GM12864 (cell line): ENCODE data around the gene MINK1.
A peak's percentile ranks its signal among the peaks of the same experiment; 100 is the strongest.
"Not testable (repeated sequence)": the region's sequence is repeated elsewhere in the genome, so short reads cannot be mapped to it uniquely, and the experiment has no call there.

Source experiments
- DNase-seq: peaks from one replicate; pipeline ENCODE4 v3.0.0-alpha.2; 2011; ENCODE audit warnings: low read depth
- H3K4me3 ChIP-seq: 2 replicates; pipeline ENCODE4 v1.5.1; 2011; ENCODE audit warnings: mild to moderate bottlenecking, low read depth, low read length, control low read depth
- CTCF ChIP-seq: IDR thresholded peaks from 2 replicates; pipeline ENCODE4 v1.5.1; 2011; ENCODE audit warnings: low read depth, mild to moderate bottlenecking, moderate library complexity, low read length, control low read depth, inconsistent platforms; ENCODE audit errors: missing control alignments

Gene MINK1

DNA sequence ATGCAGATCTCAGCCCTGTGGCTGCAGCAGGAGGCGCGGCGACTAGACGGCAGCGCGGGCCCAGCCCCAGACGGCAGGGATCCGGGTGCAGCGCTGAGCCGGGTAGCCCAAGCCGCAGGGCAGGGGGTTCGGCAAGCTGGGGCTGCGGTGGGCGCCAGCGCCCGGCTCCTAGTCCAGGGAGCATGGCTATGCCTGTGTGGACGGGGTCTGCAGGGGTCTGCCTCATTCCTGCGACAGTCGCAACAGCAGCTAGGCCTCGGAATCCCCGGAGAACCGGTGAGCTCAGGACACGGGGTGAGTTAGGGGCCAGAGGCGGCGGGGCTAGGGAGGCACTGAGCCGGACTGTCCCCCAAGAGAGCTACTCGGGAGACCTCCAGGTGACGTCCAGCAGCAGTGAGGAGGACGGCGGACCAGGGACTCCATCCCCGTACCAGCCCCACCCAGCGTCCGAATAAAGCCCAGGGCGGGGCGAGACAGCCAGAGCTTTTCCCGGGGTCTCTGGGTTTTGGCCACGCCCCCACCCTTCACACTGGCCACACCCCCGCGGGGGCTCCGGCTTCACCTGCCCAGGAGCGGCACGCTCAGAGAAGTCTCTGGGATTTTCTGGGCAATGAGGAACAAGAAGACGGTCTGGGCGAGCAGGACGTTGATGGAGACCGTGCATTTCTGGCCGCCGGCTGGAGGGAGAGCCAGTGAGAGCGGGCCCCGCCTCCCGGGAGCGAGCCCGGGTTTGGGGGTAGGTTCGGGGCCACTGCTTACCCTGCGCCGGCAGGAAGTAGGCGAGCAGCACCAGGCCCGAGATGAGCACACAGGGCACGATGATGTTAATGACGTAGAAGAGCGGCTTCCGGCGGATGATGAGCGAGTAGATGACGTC is 67.3 kb downstream of the MINK1 start:
- TF ChIP-seq CTCF: no peak
- peak overlapping the region; percentile 55 for H3K4me3 ChIP-seq
- DNase-seq: peak; percentile 15

DNA sequence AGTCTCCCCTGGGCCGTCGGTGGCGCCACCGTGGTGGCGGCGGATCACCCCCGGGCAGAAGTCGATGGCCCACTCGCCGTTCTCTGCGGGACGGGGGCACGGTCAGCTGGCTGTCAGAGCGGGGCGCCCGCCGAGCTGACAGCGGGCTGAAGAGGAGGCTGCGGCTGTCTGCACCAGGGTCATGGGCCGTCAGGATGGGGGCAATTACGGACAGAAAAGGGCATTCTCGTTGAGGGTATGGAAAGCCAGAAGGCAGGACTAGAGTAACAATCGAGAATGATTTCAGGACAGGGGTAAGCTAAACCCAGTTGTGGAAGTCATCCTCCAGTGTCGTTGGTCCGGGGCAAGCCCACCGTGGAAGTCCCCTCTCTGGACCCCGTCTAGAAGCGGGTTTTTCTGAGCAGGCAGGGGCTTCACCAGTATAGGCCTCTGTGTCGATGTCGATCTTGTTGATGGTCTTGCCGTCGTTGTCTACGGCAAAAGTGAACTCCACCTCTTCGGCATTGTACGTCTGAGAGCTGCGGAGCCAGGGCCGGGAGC is 68.0 kb downstream of the MINK1 start:
- DNase-seq: no peak
- TF ChIP-seq CTCF: no peak
- peak overlapping the region; percentile 55 for H3K4me3 ChIP-seq

DNA sequence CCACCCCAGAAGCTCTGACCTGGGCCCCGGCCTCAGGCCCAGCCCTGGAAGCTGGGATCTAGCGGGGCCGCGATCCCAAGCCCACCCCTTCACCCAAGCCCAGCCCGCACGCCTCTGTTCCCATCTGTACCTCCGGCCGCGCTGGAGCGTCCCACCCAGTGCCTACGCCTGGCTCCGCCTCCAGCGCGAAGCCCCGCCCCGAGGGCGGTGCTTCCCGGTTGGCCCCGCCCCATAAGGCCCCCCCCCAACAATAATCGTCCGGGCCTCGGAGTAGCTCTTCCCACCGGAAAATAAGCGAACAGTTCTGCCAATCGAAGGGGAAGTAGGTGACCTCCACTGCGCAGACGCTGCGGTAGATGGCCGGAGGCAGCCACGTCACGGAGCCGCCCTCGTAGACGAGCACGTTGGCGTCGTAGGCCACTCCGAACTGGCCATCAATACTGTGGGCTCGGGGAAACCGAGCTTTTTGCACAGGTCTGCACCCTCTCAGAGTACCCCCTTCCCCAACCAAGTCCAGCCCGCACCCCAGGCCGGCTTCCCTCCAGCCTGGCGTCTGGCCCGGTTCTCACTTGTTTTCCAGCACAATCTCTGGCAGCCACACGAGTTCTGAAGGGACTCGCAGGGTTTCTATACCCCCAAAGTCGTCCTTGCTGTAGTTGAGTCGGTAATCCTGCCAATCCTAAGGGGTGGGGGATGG is 68.7 kb downstream of the MINK1 start:
- TF ChIP-seq CTCF: no peak
- no peak for DNase-seq
- no peak overlapping the region for H3K4me3 ChIP-seq

- no peak overlapping the region for H3K4me3 ChIP-seq
- no peak for TF ChIP-seq CTCF
- no peak for DNase-seq
Measured at GRCh38 chr17:4902540-4902939, 69.4 kb downstream of the MINK1 start.

DNA sequence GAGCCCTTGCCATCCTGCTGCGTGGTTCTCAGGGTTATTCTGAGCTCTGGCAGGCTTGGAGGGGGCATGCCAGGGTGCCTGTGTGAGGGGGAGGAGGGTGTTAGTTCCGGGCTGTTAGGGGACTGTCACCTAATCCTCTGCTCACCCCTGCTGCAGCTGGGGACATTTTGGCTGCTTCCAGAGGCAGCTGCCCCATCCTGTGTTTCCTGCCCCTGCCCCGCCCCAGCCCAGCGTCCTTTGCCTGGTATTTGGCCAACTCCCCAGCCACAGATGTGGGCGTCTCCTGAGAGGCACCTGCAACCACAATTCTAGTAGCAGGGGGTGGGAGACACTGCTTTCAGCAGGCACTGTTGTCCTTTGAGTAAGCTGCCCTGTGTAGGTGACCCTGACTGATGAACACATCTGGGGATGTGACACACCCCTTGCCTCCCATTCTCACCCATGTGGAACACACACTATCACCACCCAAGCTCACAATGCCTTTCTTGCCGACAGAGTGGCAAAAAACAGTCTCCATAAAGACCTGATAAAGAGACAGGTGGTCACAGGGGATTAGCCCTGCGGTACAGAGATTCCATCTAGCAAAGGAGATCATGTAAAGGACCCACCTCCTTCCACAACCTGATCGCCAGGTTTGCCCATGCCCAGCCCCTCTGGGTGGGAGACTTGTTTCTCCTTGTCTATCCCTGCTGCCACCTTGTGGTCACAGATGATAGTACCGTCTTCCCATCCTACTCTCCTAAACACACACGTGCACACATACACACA is 70.1 kb downstream of the MINK1 start, which contains the start of gene CHRNE:
Gene CHRNE (minus strand): TSS at position 48 of the 768 bp plus-strand sequence. CDS start 35 bp downstream, at position 13.
- H3K4me3 ChIP-seq: no peak within 1 kb of the TSS
- DNase-seq: peak; percentile 64
- TF ChIP-seq CTCF: peak; percentile 87

- H3K4me3 ChIP-seq, DNase-seq: not testable (repeated sequence)
Measured at GRCh38 chr17:4906642-4907041, 73.5 kb downstream of the MINK1 start.

GRCh38 chr17:4908301-4908700 is 75.2 kb downstream of the MINK1 start:
- TF ChIP-seq CTCF: no peak
- H3K4me3 ChIP-seq: no peak overlapping the region
- DNase-seq: no peak
